ENCODE data around the gene EFNA1.

The EFNA1 gene

DNA sequence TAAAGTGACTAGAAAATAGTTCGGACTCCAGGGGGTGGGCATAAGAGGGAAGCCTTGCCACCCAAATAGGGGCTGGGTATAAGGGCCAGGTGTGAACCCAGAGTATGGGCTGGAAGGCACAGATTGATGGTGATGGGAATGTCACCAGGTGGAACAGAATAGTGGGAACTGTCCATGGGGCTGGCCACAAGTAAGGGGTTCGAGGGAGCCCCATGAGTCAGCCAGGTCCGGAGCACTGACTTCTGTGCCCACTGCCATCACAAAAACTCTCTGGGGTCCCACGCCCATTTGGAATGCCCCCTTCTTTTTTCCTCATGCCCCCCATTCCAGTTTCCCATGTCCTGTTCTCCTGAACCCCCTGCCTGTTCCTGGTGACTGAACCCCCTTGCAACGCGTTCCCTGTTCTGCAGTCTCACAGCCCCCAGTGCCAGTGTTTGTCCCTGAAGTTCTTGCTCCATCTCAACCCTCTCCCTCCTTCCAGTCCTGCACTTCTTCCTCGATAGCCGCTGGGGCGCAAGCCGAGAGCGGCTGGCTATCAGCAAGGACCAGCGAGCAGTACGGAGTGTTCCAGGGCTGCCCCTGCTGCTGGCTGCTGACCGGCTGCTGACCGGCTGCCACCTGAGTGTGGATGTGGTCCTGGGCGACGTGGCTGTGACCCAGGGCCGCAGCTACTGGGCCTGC lies 53.8 kb downstream of the EFNA1 start:
- Histone ChIP-seq H3K4me1 (ENCODE audit: control insufficient read depth, low read length) (peaks cover 36% of the 10 kb centered on the region), H3K27me3 (ENCODE audit: control insufficient read depth, low read length) (no peaks in the 10 kb centered on the region), H4K20me1 (ENCODE audit: control insufficient read depth, insufficient read depth, low read depth, low read length) (no peaks in the 10 kb centered on the region), H3K4me2 (ENCODE audit: low read length) (no peak overlapping the region), H3K36me3 (ENCODE audit: control insufficient read depth, low read length) (peaks cover 22% of the 10 kb centered on the region), H3K79me2 (ENCODE audit: control insufficient read depth, low read length) (no peaks in the 10 kb centered on the region), H3K4me3 (ENCODE audit: low read length) (no peak overlapping the region), H3K9me3 (ENCODE audit: control insufficient read depth, insufficient read depth, low read length) (no peaks in the 10 kb centered on the region), H3K27ac (ENCODE audit: low read depth, low read length) (no peak overlapping the region), H3F3A (ENCODE audit: control insufficient read depth, insufficient read depth) (no peaks in the 10 kb centered on the region), H3K9me2 (replicated peaks; ENCODE audit: control insufficient read depth, low read length) (no peaks in the 10 kb centered on the region)
- TF ChIP-seq, protein P1, sequence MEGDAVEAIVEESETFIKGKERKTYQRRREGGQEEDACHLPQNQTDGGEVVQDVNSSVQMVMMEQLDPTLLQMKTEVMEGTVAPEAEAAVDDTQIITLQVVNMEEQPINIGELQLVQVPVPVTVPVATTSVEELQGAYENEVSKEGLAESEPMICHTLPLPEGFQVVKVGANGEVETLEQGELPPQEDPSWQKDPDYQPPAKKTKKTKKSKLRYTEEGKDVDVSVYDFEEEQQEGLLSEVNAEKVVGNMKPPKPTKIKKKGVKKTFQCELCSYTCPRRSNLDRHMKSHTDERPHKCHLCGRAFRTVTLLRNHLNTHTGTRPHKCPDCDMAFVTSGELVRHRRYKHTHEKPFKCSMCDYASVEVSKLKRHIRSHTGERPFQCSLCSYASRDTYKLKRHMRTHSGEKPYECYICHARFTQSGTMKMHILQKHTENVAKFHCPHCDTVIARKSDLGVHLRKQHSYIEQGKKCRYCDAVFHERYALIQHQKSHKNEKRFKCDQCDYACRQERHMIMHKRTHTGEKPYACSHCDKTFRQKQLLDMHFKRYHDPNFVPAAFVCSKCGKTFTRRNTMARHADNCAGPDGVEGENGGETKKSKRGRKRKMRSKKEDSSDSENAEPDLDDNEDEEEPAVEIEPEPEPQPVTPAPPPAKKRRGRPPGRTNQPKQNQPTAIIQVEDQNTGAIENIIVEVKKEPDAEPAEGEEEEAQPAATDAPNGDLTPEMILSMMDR (IDR thresholded peaks at IDR 0.05; ENCODE audit: low read depth, low read length, poor library complexity, severe bottlenecking) = no peak
- TF ChIP-seq EZH2phosphoT487 (IDR thresholded peaks at IDR 0.05; ENCODE audit: borderline replicate concordance, low read length) = no peak

DNA sequence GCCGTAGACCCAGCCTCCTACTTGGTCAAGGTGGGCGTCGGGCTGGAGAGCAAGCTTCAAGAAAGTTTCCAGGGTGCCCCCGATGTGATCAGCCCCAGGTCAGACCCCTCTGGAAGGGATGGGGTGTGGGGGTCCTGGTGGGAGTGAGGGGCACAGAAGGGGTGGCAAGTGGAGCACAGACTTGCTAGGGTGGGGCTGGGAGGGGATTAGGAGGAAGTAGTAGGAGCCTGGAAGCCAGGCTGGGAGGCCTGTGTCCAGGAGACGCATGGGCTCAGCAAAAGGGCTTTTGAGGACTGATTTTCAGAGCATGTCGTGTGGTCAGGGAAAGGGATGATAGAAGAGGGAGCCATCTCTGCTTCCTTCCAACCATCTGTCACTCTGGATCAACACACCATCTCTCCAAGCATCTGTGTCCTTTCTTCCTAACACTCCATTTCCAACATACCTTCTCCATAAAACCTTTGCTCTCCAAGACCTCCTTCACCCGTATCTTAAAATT lies 54.4 kb downstream of the EFNA1 start:
- H3K4me2 ChIP-seq (ENCODE audit: low read length) = no peak overlapping the region
- no peak for TF ChIP-seq EZH2phosphoT487 (IDR thresholded peaks at IDR 0.05; ENCODE audit: borderline replicate concordance, low read length)
- TF ChIP-seq, protein P1 (IDR thresholded peaks at IDR 0.05; ENCODE audit: low read depth, low read length, poor library complexity, severe bottlenecking) = no peak

DNA sequence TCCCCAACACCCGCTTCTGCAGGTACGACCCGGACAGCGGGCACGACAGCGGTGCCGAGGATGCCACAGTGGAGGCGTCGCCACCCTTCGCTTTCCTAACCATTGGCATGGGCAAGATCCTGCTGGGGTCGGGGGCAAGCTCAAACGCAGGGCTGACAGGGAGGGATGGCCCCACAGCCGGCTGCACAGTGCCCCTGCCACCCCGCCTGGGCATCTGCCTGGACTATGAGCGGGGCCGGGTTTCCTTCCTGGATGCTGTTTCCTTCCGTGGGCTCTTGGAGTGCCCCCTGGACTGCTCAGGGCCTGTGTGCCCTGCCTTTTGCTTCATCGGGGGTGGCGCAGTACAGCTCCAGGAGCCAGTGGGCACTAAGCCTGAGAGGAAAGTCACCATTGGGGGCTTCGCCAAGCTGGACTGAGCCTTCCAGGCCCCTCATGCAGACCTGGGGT lies 56.1 kb downstream of the EFNA1 start:
- Histone ChIP-seq H3K9me3 (ENCODE audit: control insufficient read depth, insufficient read depth, low read length) (no peaks in the 10 kb centered on the region), H3K4me1 (ENCODE audit: control insufficient read depth, low read length) (peaks cover 32% of the 10 kb centered on the region), H3K9me2 (replicated peaks; ENCODE audit: control insufficient read depth, low read length) (no peaks in the 10 kb centered on the region), H3K27ac (ENCODE audit: low read depth, low read length) (no peak overlapping the region), H4K20me1 (ENCODE audit: control insufficient read depth, insufficient read depth, low read depth, low read length) (no peaks in the 10 kb centered on the region), H3K79me2 (ENCODE audit: control insufficient read depth, low read length) (no peaks in the 10 kb centered on the region), H3F3A (ENCODE audit: control insufficient read depth, insufficient read depth) (no peaks in the 10 kb centered on the region), H3K36me3 (ENCODE audit: control insufficient read depth, low read length) (peaks cover 6% of the 10 kb centered on the region; the same call in 1 of the 2 replicates), H3K4me3 (ENCODE audit: low read length) (no peak overlapping the region), H3K4me2 (ENCODE audit: low read length) (no peak overlapping the region), H3K27me3 (ENCODE audit: control insufficient read depth, low read length) (no peaks in the 10 kb centered on the region)
- TF ChIP-seq, protein P1 (IDR thresholded peaks at IDR 0.05; ENCODE audit: low read depth, low read length, poor library complexity, severe bottlenecking) = no peak
- no peak for TF ChIP-seq EZH2phosphoT487 (IDR thresholded peaks at IDR 0.05; ENCODE audit: borderline replicate concordance, low read length)

More for the DNA sequence above, 54.4 kb downstream of the EFNA1 start:
- no peaks in the 10 kb centered on the region for H3K9me2 ChIP-seq (replicated peaks; ENCODE audit: control insufficient read depth, low read length)
- H3K9me3 ChIP-seq (ENCODE audit: control insufficient read depth, insufficient read depth, low read length) = no peaks in the 10 kb centered on the region
- no peaks in the 10 kb centered on the region for H3F3A ChIP-seq (ENCODE audit: control insufficient read depth, insufficient read depth)
- no peaks in the 10 kb centered on the region for H3K79me2 ChIP-seq (ENCODE audit: control insufficient read depth, low read length)
- no peaks in the 10 kb centered on the region for H4K20me1 ChIP-seq (ENCODE audit: control insufficient read depth, insufficient read depth, low read depth, low read length)
- H3K4me3 ChIP-seq (ENCODE audit: low read length) = no peak overlapping the region
- H3K27me3 ChIP-seq (ENCODE audit: control insufficient read depth, low read length) = no peaks in the 10 kb centered on the region
- H3K27ac ChIP-seq (ENCODE audit: low read depth, low read length) = no peak overlapping the region
- H3K4me1 ChIP-seq (ENCODE audit: control insufficient read depth, low read length) = peaks cover 32% of the 10 kb centered on the region
- peaks cover 18% of the 10 kb centered on the region for H3K36me3 ChIP-seq (ENCODE audit: control insufficient read depth, low read length)
